Measurements from ENCODE around the gene ZNF791.
A peak's percentile ranks its signal among the peaks of the same experiment; 100 is the strongest.

ZNF791 gene

DNA sequence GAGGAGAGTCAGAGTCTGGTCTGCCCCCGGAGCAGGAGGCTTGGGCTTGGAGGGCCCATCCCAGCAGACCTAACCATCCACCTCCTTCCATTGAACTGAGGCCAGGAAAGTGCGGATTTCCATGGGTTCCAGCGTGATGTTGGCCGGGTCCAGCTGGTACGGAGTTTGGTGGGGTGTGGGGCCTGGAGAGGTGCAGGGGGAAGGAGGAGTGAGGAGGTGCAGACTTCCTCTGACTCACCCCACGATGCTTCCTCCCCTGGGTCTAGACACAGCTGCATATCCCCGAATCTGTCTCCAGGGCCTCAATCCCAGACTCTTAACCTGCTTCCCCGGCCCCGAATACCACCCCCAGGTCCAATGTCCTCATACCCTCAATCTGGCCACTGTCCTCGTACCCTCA is 35.8 kb downstream of the ZNF791 start:
- Histone ChIP-seq H3K4me3 (no peak overlapping the region), H3K4me1 (no peaks in the 10 kb centered on the region), H3K27me3 (ENCODE audit: low read depth) (no peaks in the 10 kb centered on the region), H3K36me3 (replicated peaks) (no peaks in the 10 kb centered on the region), H3K9me3 (no peaks in the 10 kb centered on the region)
- no peak for DNase-seq (ENCODE audit: low spot score in 2 of 2)
- in situ Hi-C loops (cut with MboI; ENCODE audit: low sequenced_read_pairs) = no loop called here

- in situ Hi-C loops (cut with MboI; ENCODE audit: low sequenced_read_pairs) = no loop called here
- Histone ChIP-seq H3K36me3 (replicated peaks) (no peaks in the 10 kb centered on the region), H3K4me3 (no peak overlapping the region), H3K27me3 (ENCODE audit: low read depth) (no peaks in the 10 kb centered on the region), H3K4me1 (no peaks in the 10 kb centered on the region), H3K9me3 (no peaks in the 10 kb centered on the region)
- no peak for DNase-seq (ENCODE audit: low spot score in 2 of 2)
Observed at GRCh38 chr19:12647047-12647446, 36.3 kb downstream of the ZNF791 start.

DNA sequence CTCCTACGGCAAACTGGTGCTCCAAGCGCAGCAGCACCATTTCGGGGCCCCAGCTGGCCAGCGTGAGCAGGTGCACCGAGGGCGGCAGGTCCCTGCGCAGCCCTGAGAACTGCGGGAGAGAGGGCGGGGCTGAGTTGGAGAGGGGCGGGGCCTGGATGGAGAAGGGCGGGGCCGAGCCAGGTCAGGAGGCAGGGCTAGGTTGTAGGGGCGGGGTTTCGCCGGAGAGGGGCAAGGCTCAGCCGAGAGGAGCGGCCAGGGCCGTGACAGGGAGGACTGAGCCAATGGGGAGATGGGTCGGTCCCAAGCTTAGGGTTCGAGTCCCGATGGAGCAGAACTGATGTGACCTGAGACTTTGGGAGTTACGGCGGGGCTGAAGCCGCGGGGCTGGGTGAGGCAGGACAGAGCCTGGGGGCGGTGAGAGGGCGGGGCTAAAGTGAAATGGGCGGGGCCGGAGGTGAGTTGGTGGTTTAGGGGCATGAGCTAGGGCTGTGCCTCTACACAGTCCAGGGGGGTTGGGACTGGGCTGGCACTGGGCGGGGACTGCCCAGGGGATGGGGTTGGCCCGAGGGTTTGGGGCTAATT is 36.9 kb downstream of the ZNF791 start:
- H3K9me3 ChIP-seq = no peaks in the 10 kb centered on the region
- peak in 1 of 2 experiments; percentile 44 for DNase-seq (ENCODE audit: low spot score in 2 of 2)
- in situ Hi-C loops (cut with MboI; ENCODE audit: low sequenced_read_pairs) = no loop called here
- H3K36me3 ChIP-seq (replicated peaks) = no peaks in the 10 kb centered on the region
- H3K27me3 ChIP-seq (ENCODE audit: low read depth) = no peaks in the 10 kb centered on the region
- no peak overlapping the region for H3K4me3 ChIP-seq
- H3K4me1 ChIP-seq = no peaks in the 10 kb centered on the region

DNA sequence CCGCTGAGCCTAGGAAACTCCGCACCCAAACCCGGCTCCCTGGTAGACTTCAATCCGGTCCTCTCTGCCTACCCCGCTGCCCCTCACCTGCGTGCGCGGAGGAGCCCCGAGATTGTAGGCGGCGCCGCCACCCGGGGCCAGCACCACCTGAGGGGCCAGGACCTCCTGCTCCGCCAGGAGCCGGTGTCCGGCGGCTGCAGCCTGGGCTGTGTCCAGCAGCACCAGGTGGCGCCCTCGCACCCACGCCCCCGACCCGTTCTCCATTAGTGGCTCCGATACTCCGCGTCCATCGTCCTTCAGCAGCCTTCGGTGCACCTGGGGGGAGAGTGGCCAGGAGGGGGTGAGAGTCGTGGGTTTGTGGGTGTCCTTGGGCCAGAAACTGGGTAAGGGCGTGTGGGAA is 37.4 kb downstream of the ZNF791 start:
- in situ Hi-C loops (cut with MboI; ENCODE audit: low sequenced_read_pairs) = no loop called here
- Histone ChIP-seq H3K36me3 (replicated peaks) (no peaks in the 10 kb centered on the region), H3K4me1 (no peaks in the 10 kb centered on the region), H3K4me3 (no peak overlapping the region), H3K9me3 (no peaks in the 10 kb centered on the region), H3K27me3 (ENCODE audit: low read depth) (no peaks in the 10 kb centered on the region)
- DNase-seq (ENCODE audit: low spot score in 2 of 2) = no peak

DNA sequence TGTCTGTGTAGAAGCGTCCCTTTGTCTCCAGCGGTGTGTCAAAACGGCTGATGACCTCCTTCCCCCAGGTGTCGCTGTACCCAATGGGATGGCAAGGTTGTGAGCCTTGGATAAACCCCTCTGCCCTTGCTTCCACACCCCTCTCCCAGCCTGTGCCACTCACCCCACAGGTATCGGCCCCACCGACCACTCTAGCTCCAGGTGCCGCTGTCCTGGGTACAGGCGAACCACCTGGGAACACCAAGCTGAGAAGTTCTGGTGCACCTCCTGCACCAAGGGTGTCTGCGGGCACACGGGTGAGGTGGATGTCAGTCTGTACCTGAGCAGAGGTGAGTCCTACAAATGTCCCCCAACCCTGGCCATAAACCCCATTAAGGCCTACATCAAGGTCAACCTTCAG is 39.2 kb downstream of the ZNF791 start:
- H3K36me3 ChIP-seq (replicated peaks) = no peaks in the 10 kb centered on the region
- in situ Hi-C loops (cut with MboI; ENCODE audit: low sequenced_read_pairs) = no loop called here

GRCh38 chr19:12652219-12652618 is 41.5 kb downstream of the ZNF791 start:
- in situ Hi-C loops (cut with MboI; ENCODE audit: low sequenced_read_pairs) = no loop called here
- Histone ChIP-seq H3K4me1 (no peaks in the 10 kb centered on the region), H3K36me3 (replicated peaks) (peaks cover 11% of the 10 kb centered on the region; the same call in 1 of the 2 replicates), H3K9me3 (no peaks in the 10 kb centered on the region), H3K27me3 (ENCODE audit: low read depth) (no peaks in the 10 kb centered on the region), H3K4me3 (no peak overlapping the region)
- DNase-seq (ENCODE audit: low spot score in 2 of 2) = no peak

More for the DNA sequence above, 39.2 kb downstream of the ZNF791 start:
- Histone ChIP-seq H3K4me3 (no peak overlapping the region), H3K27me3 (ENCODE audit: low read depth) (no peaks in the 10 kb centered on the region), H3K9me3 (no peaks in the 10 kb centered on the region), H3K4me1 (no peaks in the 10 kb centered on the region)
- DNase-seq (ENCODE audit: low spot score in 2 of 2) = no peak

GRCh38 chr19:12655546-12655945 is 44.8 kb downstream of the ZNF791 start:
- no peak for DNase-seq (ENCODE audit: low spot score in 2 of 2)
- no peak overlapping the region for H3K4me3 ChIP-seq
- in situ Hi-C loops (cut with MboI; ENCODE audit: low sequenced_read_pairs) = no loop called here
- peaks cover 30% of the 10 kb centered on the region for H3K36me3 ChIP-seq (replicated peaks)
- H3K9me3 ChIP-seq = no peaks in the 10 kb centered on the region
- H3K4me1 ChIP-seq = no peaks in the 10 kb centered on the region
- H3K27me3 ChIP-seq (ENCODE audit: low read depth) = no peaks in the 10 kb centered on the region

GRCh38 chr19:12656899-12657571 is 46.3 kb downstream of the ZNF791 start:
- H3K27me3 ChIP-seq (ENCODE audit: low read depth) = no peaks in the 10 kb centered on the region
- peaks cover 41% of the 10 kb centered on the region for H3K36me3 ChIP-seq (replicated peaks)
- H3K4me1 ChIP-seq = no peaks in the 10 kb centered on the region
- peak in 1 of 2 experiments; percentile 49 for DNase-seq (ENCODE audit: low spot score in 2 of 2)
- no peak overlapping the region for H3K4me3 ChIP-seq
- in situ Hi-C loops (cut with MboI; ENCODE audit: low sequenced_read_pairs) = no loop called here
- no peaks in the 10 kb centered on the region for H3K9me3 ChIP-seq

- Histone ChIP-seq H3K4me1 (no peaks in the 10 kb centered on the region), H3K36me3 (replicated peaks) (peaks cover 47% of the 10 kb centered on the region), H3K4me3 (no peak overlapping the region), H3K9me3 (no peaks in the 10 kb centered on the region), H3K27me3 (ENCODE audit: low read depth) (no peaks in the 10 kb centered on the region)
- no peak for DNase-seq (ENCODE audit: low spot score in 2 of 2)
- in situ Hi-C loops (cut with MboI; ENCODE audit: low sequenced_read_pairs) = no loop called here
Observed at GRCh38 chr19:12657966-12658365, 47.2 kb downstream of the ZNF791 start.

DNA sequence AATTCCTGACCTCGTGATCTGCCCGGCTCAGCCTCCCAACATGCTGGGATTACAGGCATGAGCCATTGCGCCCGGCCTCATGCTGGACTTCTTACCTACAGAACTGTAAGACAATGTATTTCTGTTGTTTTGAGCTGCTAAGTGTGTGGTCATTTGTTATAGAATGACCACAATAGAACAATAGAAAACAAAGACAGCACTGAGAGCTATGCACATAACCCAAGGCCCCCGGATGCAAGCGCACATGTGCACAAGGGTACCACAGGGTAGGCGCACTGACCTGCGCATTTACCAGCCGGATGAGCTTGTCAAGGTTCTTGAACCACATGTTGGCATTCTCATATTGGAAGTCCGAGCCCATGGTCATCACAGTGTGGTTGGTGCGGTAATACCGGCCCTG is 50.3 kb downstream of the ZNF791 start:
- in situ Hi-C loops (cut with MboI; ENCODE audit: low sequenced_read_pairs) = no loop called here
- H3K36me3 ChIP-seq (replicated peaks) = peaks cover 65% of the 10 kb centered on the region
- no peaks in the 10 kb centered on the region for H3K9me3 ChIP-seq

GRCh38 chr19:12664406-12665280 is 53.9 kb downstream of the ZNF791 start:
- DNase-seq (ENCODE audit: low spot score in 2 of 2) = peak; percentile 38 to 80
- no peaks in the 10 kb centered on the region for H3K27me3 ChIP-seq (ENCODE audit: low read depth)
- H3K9me3 ChIP-seq = peaks cover 6% of the 10 kb centered on the region; the same call in 1 of the 2 replicates
- peaks cover 19% of the 10 kb centered on the region for H3K4me1 ChIP-seq
- H3K36me3 ChIP-seq (replicated peaks) = peaks cover 50% of the 10 kb centered on the region
- in situ Hi-C loops (cut with MboI; ENCODE audit: low sequenced_read_pairs) = no loop called here
- no peak overlapping the region for H3K4me3 ChIP-seq

More for the DNA sequence above, 50.3 kb downstream of the ZNF791 start:
- DNase-seq (ENCODE audit: low spot score in 2 of 2) = no peak
- no peak overlapping the region for H3K4me3 ChIP-seq
- no peaks in the 10 kb centered on the region for H3K27me3 ChIP-seq (ENCODE audit: low read depth)
- H3K4me1 ChIP-seq = peaks cover 4% of the 10 kb centered on the region

GRCh38 chr19:12665281-12665573 is 54.5 kb downstream of the ZNF791 start:
- in situ Hi-C loops (cut with MboI; ENCODE audit: low sequenced_read_pairs) = no loop called here
- Histone ChIP-seq H3K9me3 (peaks cover 7% of the 10 kb centered on the region; the same call in 1 of the 2 replicates), H3K4me1 (peaks cover 19% of the 10 kb centered on the region), H3K36me3 (replicated peaks) (peaks cover 47% of the 10 kb centered on the region), H3K4me3 (no peak overlapping the region), H3K27me3 (ENCODE audit: low read depth) (no peaks in the 10 kb centered on the region)
- DNase-seq (ENCODE audit: low spot score in 2 of 2) = no peak

DNA sequence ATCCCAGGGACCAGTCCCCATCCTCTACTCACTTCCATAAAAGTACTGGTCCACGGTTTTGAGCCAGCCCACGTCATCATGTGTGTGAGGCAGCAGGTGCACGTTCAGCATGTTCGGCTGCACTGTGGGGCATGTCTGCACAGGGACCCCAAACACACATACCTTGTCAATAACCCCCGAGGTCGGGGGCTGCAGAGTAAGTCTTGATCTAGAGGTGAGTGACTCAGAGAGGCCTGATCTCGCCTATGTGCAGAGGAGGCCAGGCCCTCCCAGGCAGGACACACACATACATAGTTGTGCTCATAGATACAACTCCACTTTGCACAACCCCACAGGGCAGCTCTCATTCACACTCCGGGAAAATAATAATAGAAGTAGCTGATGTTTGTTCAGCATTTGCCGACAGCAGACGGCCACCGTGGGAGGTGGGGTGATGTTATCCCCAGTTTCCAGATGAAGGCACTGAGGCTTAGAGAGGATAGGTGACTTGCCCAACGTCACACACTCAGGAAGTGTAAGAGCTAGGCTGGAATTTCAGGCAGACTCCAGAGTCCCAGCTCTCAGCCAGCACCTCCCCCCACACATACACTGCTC is 55.0 kb downstream of the ZNF791 start:
- Histone ChIP-seq H3K4me1 (peaks cover 21% of the 10 kb centered on the region), H3K4me3 (peak overlapping the region; percentile 91), H3K27me3 (ENCODE audit: low read depth) (no peaks in the 10 kb centered on the region), H3K9me3 (peaks cover 7% of the 10 kb centered on the region; the same call in 1 of the 2 replicates), H3K36me3 (replicated peaks) (peaks cover 45% of the 10 kb centered on the region)
- no peak for DNase-seq (ENCODE audit: low spot score in 2 of 2)
- in situ Hi-C loops (cut with MboI; ENCODE audit: low sequenced_read_pairs) = no loop called here

All from HAP-1 (cell line).